Measurements from ENCODE around the gene IFT20. TPM values are rescaled to one million over a fixed set of nuclear protein-coding genes. Genes with fewer than 3 reads are reported as not detected.

The IFT20 gene
- total RNA-seq, 2 donors from 2014 or later: 45.2 to 55.0 TPM

GRCh38 chr17:28317099-28317965, 17.9 kb downstream of the IFT20 start:
- Histone ChIP-seq H3K36me3 (no peaks in the 10 kb centered on the region), H3K9me3 (no peaks in the 10 kb centered on the region), H3K27me3 (replicated peaks; ENCODE audit: insufficient read depth) (no peaks in the 10 kb centered on the region), H3K4me1 (replicated peaks) (peaks cover 3% of the 10 kb centered on the region), H3K27ac (no peak overlapping the region), H3K4me3 (no peak overlapping the region)
- TF ChIP-seq POLR2AphosphoS5 (IDR thresholded peaks at IDR 0.05) (no peak), CTCF (IDR thresholded peaks at IDR 0.05) (no peak), POLR2A (IDR thresholded peaks at IDR 0.05) (no peak)
- DNase-seq (ENCODE audit: low spot score): no peak
- intact Hi-C loops (cut with DNase I): no loop called here
- WGBS: 83% methylated on average over 21 of the region's 21 CpGs

GRCh38 chr17:28315846-28316705, 19.2 kb downstream of the IFT20 start:
- no peak for TF ChIP-seq POLR2A (IDR thresholded peaks at IDR 0.05)
- no peak for TF ChIP-seq POLR2AphosphoS5 (IDR thresholded peaks at IDR 0.05)
- no peak for TF ChIP-seq CTCF (IDR thresholded peaks at IDR 0.05)
- Histone ChIP-seq H3K4me3 (no peak overlapping the region), H3K36me3 (no peaks in the 10 kb centered on the region), H3K27me3 (replicated peaks; ENCODE audit: insufficient read depth) (no peaks in the 10 kb centered on the region), H3K9me3 (no peaks in the 10 kb centered on the region), H3K27ac (no peak overlapping the region), H3K4me1 (replicated peaks) (peaks cover 3% of the 10 kb centered on the region)
- 96% methylated on average over 4 of the region's 4 CpGs for WGBS
- intact Hi-C loops (cut with DNase I): no loop called here
- no peak for DNase-seq (ENCODE audit: low spot score)

- no peak for TF ChIP-seq CTCF (IDR thresholded peaks at IDR 0.05)
- H3K4me1 ChIP-seq (replicated peaks): peaks cover 3% of the 10 kb centered on the region
- no peaks in the 10 kb centered on the region for H3K9me3 ChIP-seq
- H3K36me3 ChIP-seq: no peaks in the 10 kb centered on the region
- DNase-seq (ENCODE audit: low spot score): no peak
- no peak overlapping the region for H3K27ac ChIP-seq
- 74% methylated on average over 2 of the region's 2 CpGs for WGBS
- H3K27me3 ChIP-seq (replicated peaks; ENCODE audit: insufficient read depth): no peaks in the 10 kb centered on the region
- intact Hi-C loops (cut with DNase I): no loop called here
- no peak overlapping the region for H3K4me3 ChIP-seq
Observed at GRCh38 chr17:28313841-28314240, 21.4 kb downstream of the IFT20 start.

- H3K9me3 ChIP-seq: no peaks in the 10 kb centered on the region
- intact Hi-C loops (cut with DNase I): no loop called here
- TF ChIP-seq POLR2A (IDR thresholded peaks at IDR 0.05) (no peak), CTCF (IDR thresholded peaks at IDR 0.05) (no peak), POLR2AphosphoS5 (IDR thresholded peaks at IDR 0.05) (no peak)
- no peak for DNase-seq (ENCODE audit: low spot score)
- no peaks in the 10 kb centered on the region for H3K36me3 ChIP-seq
- no peak overlapping the region for H3K27ac ChIP-seq
- no peak overlapping the region for H3K4me3 ChIP-seq
- 41% methylated on average over 27 of the region's 38 CpGs for WGBS
- peaks cover 7% of the 10 kb centered on the region for H3K27me3 ChIP-seq (replicated peaks; ENCODE audit: insufficient read depth)
- H3K4me1 ChIP-seq (replicated peaks): no peaks in the 10 kb centered on the region
Observed at GRCh38 chr17:28306954-28307401, 28.3 kb downstream of the IFT20 start.

Measured in prostate gland (tissue), 2 donors.